ENCODE data around the gene TANC1. TPM values are rescaled to one million over a fixed set of nuclear protein-coding genes. Genes with fewer than 3 reads are reported as not detected.

Gene TANC1
- total and polyA plus RNA-seq, 5 donors = 22.8 to 75.8 (median 46.5) TPM

DNA sequence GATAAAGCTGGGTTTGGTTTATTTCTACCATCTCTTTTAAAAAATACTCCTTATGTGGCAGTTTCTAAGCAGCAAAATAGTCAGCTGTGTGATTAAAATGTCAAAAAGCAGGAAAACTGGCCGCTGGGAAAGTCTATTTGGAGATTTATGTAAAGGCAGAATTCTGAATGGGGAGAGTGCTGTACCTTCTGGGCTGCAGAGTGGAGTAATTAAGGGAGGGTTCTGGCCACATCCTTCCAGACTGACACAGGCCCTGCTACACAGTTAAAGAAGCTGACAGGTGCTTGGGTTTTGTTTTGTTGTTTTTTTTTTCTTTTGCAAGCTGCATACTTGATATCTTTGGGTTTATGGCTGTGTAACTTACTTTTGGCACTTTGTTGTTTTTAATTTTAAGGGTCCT lies 160.8 kb downstream of the TANC1 start:
- DNase-seq (no peak), ATAC-seq (no peak)
- Histone ChIP-seq H3K27ac (ENCODE audit: low read length) (no peak overlapping the region), H3K27me3 (ENCODE audit: control insufficient read depth, insufficient read depth) (no peaks in the 10 kb centered on the region), H3K4me1 (ENCODE audit: control insufficient read depth, insufficient read depth, low read length) (peaks cover 19% of the 10 kb centered on the region), H3K4me3 (ENCODE audit: low read length) (no peak overlapping the region), H3K9me3 (ENCODE audit: control insufficient read depth, low read length) (no peaks in the 10 kb centered on the region)
- WGBS = 55% methylated on average over 1 of the region's 1 CpG
- intact Hi-C loops (cut with DNase I) = no loop called here

DNA sequence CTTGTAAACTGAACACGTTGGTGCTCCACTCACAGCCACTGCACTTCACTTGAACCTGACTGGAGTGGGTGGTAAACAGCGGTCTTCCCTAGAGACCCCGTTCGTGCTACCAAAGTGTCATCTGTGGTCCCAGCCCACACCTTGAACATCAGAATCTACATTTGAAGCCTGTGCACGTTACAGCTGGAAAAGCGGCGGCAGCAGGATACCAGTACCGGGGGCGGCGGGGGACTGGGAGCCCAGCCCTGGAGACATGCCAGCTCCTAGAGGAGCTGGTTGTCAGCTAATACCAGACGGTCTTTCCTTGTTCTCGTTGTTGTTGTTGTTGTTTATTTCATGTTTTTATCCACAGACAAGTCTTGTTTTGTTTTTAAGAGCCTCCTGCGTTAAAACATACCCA lies 161.4 kb downstream of the TANC1 start:
- no peaks in the 10 kb centered on the region for H3K9me3 ChIP-seq (ENCODE audit: control insufficient read depth, low read length)
- DNase-seq (peak; percentile 53 to 77 (median 75)), ATAC-seq (peak; percentile 20 to 26)
- no peak overlapping the region for H3K4me3 ChIP-seq (ENCODE audit: low read length)
- 21% methylated on average over 13 of the region's 13 CpGs for WGBS
- intact Hi-C loops (cut with DNase I) = loop anchor here in 1 of 4 donors (5.0 kb wide), 1 partner anchor 228 kb away; no protein-coding TSS in a partner anchor
- H3K27me3 ChIP-seq (ENCODE audit: control insufficient read depth, insufficient read depth) = no peaks in the 10 kb centered on the region
- H3K4me1 ChIP-seq (ENCODE audit: control insufficient read depth, insufficient read depth, low read length) = peaks cover 18% of the 10 kb centered on the region
- peak overlapping the region; percentile 9 for H3K27ac ChIP-seq (ENCODE audit: low read length)

DNA sequence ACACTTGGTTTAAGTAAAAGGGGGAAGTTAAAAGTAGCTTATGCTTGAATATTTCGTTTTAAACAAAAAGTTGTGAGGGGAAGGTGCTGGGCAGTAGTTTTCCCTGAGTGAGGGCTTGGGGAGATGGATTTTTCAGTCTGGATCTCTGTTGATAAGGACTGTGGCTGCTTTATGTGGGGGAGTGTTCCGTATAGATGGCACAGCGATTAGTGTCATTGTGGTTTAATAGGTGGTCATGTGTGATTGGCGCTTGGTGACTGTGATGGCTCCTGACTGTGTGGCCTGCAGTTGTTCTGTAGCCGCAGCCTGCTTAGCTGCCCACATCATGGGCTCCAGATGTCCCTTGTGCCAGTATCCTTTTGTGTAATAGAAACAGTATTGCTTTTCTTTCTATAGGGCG lies 161.9 kb downstream of the TANC1 start:
- ATAC-seq (no peak), DNase-seq (no peak)
- H3K27ac ChIP-seq (ENCODE audit: low read length) = no peak overlapping the region
- no peak overlapping the region for H3K4me3 ChIP-seq (ENCODE audit: low read length)
- no peaks in the 10 kb centered on the region for H3K9me3 ChIP-seq (ENCODE audit: control insufficient read depth, low read length)
- peaks cover 14% of the 10 kb centered on the region for H3K4me1 ChIP-seq (ENCODE audit: control insufficient read depth, insufficient read depth, low read length)
- no peaks in the 10 kb centered on the region for H3K27me3 ChIP-seq (ENCODE audit: control insufficient read depth, insufficient read depth)
- 65% methylated on average over 6 of the region's 6 CpGs for WGBS
- intact Hi-C loops (cut with DNase I) = loop anchor here in 1 of 4 donors (5.0 kb wide), 1 partner anchor 228 kb away; no protein-coding TSS in a partner anchor

DNA sequence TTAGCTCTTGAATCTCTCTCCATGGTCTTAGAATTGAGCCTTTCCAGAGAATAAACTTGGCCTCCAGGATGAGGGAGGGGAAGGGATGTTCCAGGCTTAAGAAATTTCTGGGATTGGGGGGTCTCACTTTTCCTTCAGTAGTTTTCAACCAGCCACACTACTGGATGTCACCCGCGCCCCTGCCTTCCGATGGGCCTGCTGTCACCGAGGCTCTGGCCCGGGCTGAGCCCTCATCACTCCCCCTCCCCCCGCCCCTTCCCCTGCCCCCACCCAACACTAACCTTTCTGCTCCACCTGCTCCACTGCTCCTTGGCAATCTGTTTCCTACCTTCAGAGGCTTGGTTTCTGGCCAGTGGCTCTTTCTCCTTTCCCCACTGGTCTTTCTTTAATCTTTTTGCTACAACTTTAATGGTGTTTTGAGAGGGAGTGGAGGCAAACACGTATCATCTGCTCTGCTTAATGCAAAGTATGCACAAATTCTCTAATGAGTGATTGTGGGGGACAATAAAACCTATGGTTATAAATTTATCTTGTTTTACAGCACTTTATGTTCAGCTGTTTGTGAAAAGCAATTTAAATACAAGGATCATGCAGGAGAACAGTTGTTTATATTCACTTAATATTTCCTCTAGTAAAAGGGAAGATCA lies 162.9 kb downstream of the TANC1 start:
- intact Hi-C loops (cut with DNase I) = loop anchor here in 1 of 4 donors (5.0 kb wide), 1 partner anchor 229 kb away; no protein-coding TSS in a partner anchor
- ATAC-seq (no peak), DNase-seq (peak in 1 of 3 donors; percentile 53)
- H3K27ac ChIP-seq (ENCODE audit: low read length) = no peak overlapping the region
- H3K4me3 ChIP-seq (ENCODE audit: low read length) = no peak overlapping the region
- no peaks in the 10 kb centered on the region for H3K9me3 ChIP-seq (ENCODE audit: control insufficient read depth, low read length)
- H3K4me1 ChIP-seq (ENCODE audit: control insufficient read depth, insufficient read depth, low read length) = peaks cover 17% of the 10 kb centered on the region
- no peaks in the 10 kb centered on the region for H3K27me3 ChIP-seq (ENCODE audit: control insufficient read depth, insufficient read depth)
- 78% methylated on average over 7 of the region's 7 CpGs for WGBS

GRCh38 chr2:159131914-159132281 lies 163.5 kb downstream of the TANC1 start:
- Histone ChIP-seq H3K9me3 (ENCODE audit: control insufficient read depth, low read length) (no peaks in the 10 kb centered on the region), H3K4me3 (ENCODE audit: low read length) (no peak overlapping the region), H3K4me1 (ENCODE audit: control insufficient read depth, insufficient read depth, low read length) (peaks cover 17% of the 10 kb centered on the region), H3K27ac (ENCODE audit: low read length) (peak overlapping the region; percentile 83), H3K27me3 (ENCODE audit: control insufficient read depth, insufficient read depth) (no peaks in the 10 kb centered on the region)
- ATAC-seq (peak; percentile 26 to 30), DNase-seq (no peak)
- WGBS = 30% methylated on average over 4 of the region's 4 CpGs
- intact Hi-C loops (cut with DNase I) = loop anchor here in 1 of 4 donors (5.0 kb wide), 1 partner anchor 230 kb away; no protein-coding TSS in a partner anchor

- Histone ChIP-seq H3K9me3 (ENCODE audit: control insufficient read depth, low read length) (no peaks in the 10 kb centered on the region), H3K27ac (ENCODE audit: low read length) (peak overlapping the region; percentile 14), H3K4me3 (ENCODE audit: low read length) (no peak overlapping the region), H3K4me1 (ENCODE audit: control insufficient read depth, insufficient read depth, low read length) (peaks cover 21% of the 10 kb centered on the region), H3K27me3 (ENCODE audit: control insufficient read depth, insufficient read depth) (no peaks in the 10 kb centered on the region)
- ATAC-seq (no peak), DNase-seq (no peak)
- intact Hi-C loops (cut with DNase I) = loop anchor here in 1 of 4 donors (5.0 kb wide), 1 partner anchor 231 kb away; no protein-coding TSS in a partner anchor
- WGBS = 24% methylated on average over 4 of the region's 4 CpGs
Observed at GRCh38 chr2:159133797-159134196, 165.4 kb downstream of the TANC1 start.

- WGBS = 47% methylated on average over 3 of the region's 3 CpGs
Observed at GRCh38 chr2:159134979-159135378, 166.5 kb downstream of the TANC1 start.

DNA sequence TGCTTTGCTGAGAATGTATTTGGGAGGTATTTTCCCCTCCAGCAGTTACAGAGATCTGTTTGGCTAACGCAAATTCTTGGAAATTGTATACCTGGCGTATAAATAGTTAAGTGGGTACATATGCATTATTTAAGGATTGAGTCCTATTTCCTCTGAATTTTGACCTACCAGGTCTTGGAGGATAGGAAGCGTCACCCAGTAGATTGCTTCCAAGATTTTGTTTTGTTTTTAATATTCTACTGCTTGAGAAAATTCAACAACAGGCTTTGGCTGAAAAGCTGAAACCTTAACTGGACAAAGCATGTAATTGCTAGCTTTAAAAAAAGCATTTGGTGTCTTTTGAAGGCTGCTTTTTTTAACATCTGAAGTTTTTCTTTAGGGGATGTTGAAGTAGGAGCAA lies 168.0 kb downstream of the TANC1 start:
- intact Hi-C loops (cut with DNase I) = no loop called here
- H3K4me3 ChIP-seq (ENCODE audit: low read length) = no peak overlapping the region
- H3K27me3 ChIP-seq (ENCODE audit: control insufficient read depth, insufficient read depth) = no peaks in the 10 kb centered on the region
- peaks cover 16% of the 10 kb centered on the region for H3K4me1 ChIP-seq (ENCODE audit: control insufficient read depth, insufficient read depth, low read length)
- 53% methylated on average over 3 of the region's 3 CpGs for WGBS
- no peak for ATAC-seq
- DNase-seq = no peak
- H3K27ac ChIP-seq (ENCODE audit: low read length) = peak overlapping the region; percentile 90
- no peaks in the 10 kb centered on the region for H3K9me3 ChIP-seq (ENCODE audit: control insufficient read depth, low read length)

More at GRCh38 chr2:159134979-159135378, 166.5 kb downstream of the TANC1 start:
- no peaks in the 10 kb centered on the region for H3K27me3 ChIP-seq (ENCODE audit: control insufficient read depth, insufficient read depth)
- H3K9me3 ChIP-seq (ENCODE audit: control insufficient read depth, low read length) = no peaks in the 10 kb centered on the region
- H3K27ac ChIP-seq (ENCODE audit: low read length) = peak overlapping the region; percentile 90
- ATAC-seq = no peak
- H3K4me1 ChIP-seq (ENCODE audit: control insufficient read depth, insufficient read depth, low read length) = peaks cover 21% of the 10 kb centered on the region
- no peak for DNase-seq
- no peak overlapping the region for H3K4me3 ChIP-seq (ENCODE audit: low read length)
- intact Hi-C loops (cut with DNase I) = loop anchor here in 1 of 4 donors (5.0 kb wide), 1 partner anchor 233 kb away; no protein-coding TSS in a partner anchor

GRCh38 chr2:159137511-159138241 lies 169.2 kb downstream of the TANC1 start:
- DNase-seq = no peak
- intact Hi-C loops (cut with DNase I) = no loop called here
- H3K9me3 ChIP-seq (ENCODE audit: control insufficient read depth, low read length) = no peaks in the 10 kb centered on the region
- ATAC-seq = peak in 1 of 2 donors; percentile 40
- H3K27me3 ChIP-seq (ENCODE audit: control insufficient read depth, insufficient read depth) = no peaks in the 10 kb centered on the region
- peaks cover 19% of the 10 kb centered on the region for H3K4me1 ChIP-seq (ENCODE audit: control insufficient read depth, insufficient read depth, low read length)
- H3K27ac ChIP-seq (ENCODE audit: low read length) = peak overlapping the region; percentile 95
- H3K4me3 ChIP-seq (ENCODE audit: low read length) = no peak overlapping the region
- WGBS = 50% methylated on average over 9 of the region's 9 CpGs

- no peak overlapping the region for H3K4me3 ChIP-seq (ENCODE audit: low read length)
- no peak overlapping the region for H3K27ac ChIP-seq (ENCODE audit: low read length)
- ATAC-seq = no peak
Observed at GRCh38 chr2:159138642-159139182, 170.3 kb downstream of the TANC1 start.

More at GRCh38 chr2:159138642-159139182, 170.3 kb downstream of the TANC1 start:
- WGBS = 68% methylated on average over 5 of the region's 5 CpGs
- Histone ChIP-seq H3K4me1 (ENCODE audit: control insufficient read depth, insufficient read depth, low read length) (peaks cover 19% of the 10 kb centered on the region), H3K9me3 (ENCODE audit: control insufficient read depth, low read length) (no peaks in the 10 kb centered on the region), H3K27me3 (ENCODE audit: control insufficient read depth, insufficient read depth) (no peaks in the 10 kb centered on the region)
- DNase-seq = no peak
- intact Hi-C loops (cut with DNase I) = no loop called here
